Endothelial cell of umbilical vein (primary cell): Measurements from ENCODE around the gene NBEAL2. TPM values are rescaled to one million over a fixed set of nuclear protein-coding genes. Genes with fewer than 3 reads are reported as not detected.

Source experiments
- BruUV-seq: library from RNA; stranded (reverse); fragments of 400-500 nt; replicated peaks from 2 replicates; lab custom pipeline; 2021; lab: Mats Ljungman, UMichigan
- CTCF ChIA-PET: fragments of 300-600, 350-600 bp; sonication (Branson Sonifier 250); formaldehyde crosslinking; loops from one replicate; lab custom pipeline; 2021; ENCODE audit warnings: antibody characterized with exemption, inconsistent platforms; lab: Charles Lee
- POLR2A ChIA-PET: fragments of 300-600, 350-600 bp; sonication (Branson Sonifier 250); formaldehyde crosslinking; loops from one replicate; lab custom pipeline; 2021; ENCODE audit warnings: antibody characterized with exemption, inconsistent platforms; lab: Charles Lee
- DNase-seq: peaks from one replicate; pipeline ENCODE4 v3.0.0-alpha.2; 2011; ENCODE audit warnings: low read depth, low spot score
- FAIRE-seq: peaks from 2 replicates; lab custom pipeline; 2011; peaks lifted over from hg19 to GRCh38; lab: Jason Lieb, UNC
- H2AFZ ChIP-seq: 2 replicates; pipeline ENCODE4 v1.6.0; 2012; ENCODE audit warnings: low read depth, low read length, control low read depth, inconsistent platforms
- H3K27ac ChIP-seq: 2 replicates; pipeline ENCODE4 v1.5.1; 2011; ENCODE audit warnings: low read depth, mild to moderate bottlenecking, control low read depth, low read length, moderate library complexity; ENCODE audit not compliant: insufficient read depth
- H3K27me3 ChIP-seq, 2 experiments: 2 replicates each; pipeline versions ENCODE4 v1.6.0 to v1.6.1; 2011; ENCODE audit warnings: low read length in 2 of 2, mixed read lengths in 1 of 2; ENCODE audit not compliant: control insufficient read depth in 2 of 2, insufficient read depth in 2 of 2
- H3K36me3 ChIP-seq, 2 experiments: 2 replicates in 1 of 2; 3 replicates in 1 of 2; pipeline ENCODE4 v1.5.1; 2011; ENCODE audit warnings: low read length in 2 of 2, mild to moderate bottlenecking in 1 of 2, moderate library complexity in 1 of 2; ENCODE audit not compliant: control insufficient read depth in 2 of 2, insufficient read depth in 2 of 2; ENCODE audit errors: extremely low read depth in 1 of 2
- H3K4me1 ChIP-seq: 3 replicates; pipeline ENCODE4 v1.5.1; 2011; ENCODE audit warnings: mild to moderate bottlenecking, low read length; ENCODE audit not compliant: control insufficient read depth, insufficient read depth; ENCODE audit errors: extremely low read depth
- H3K4me2 ChIP-seq: 2 replicates; pipeline ENCODE4 v1.6.1; 2011; ENCODE audit warnings: low read length, control low read depth, mixed read lengths; ENCODE audit not compliant: insufficient read depth
- H3K4me3 ChIP-seq, 3 experiments: fragments of 200-600 bp in 1 of 3; sonication (generic), shearing (Covaris generic) in 1 of 3; replicated peaks in 1 of 3; 2 replicates each; pipeline ENCODE4 v1.5.1; 2011 to 2016; ENCODE audit warnings: control low read depth in 3 of 3, low read length in 3 of 3, mild to moderate bottlenecking in 2 of 3, inconsistent platforms in 1 of 3, low read depth in 1 of 3, moderate library complexity in 1 of 3; ENCODE audit not compliant: insufficient read depth in 1 of 3
- H3K79me2 ChIP-seq: 2 replicates; pipeline ENCODE4 v1.6.0; 2012; ENCODE audit warnings: low read length, inconsistent platforms; ENCODE audit not compliant: control insufficient read depth, insufficient read depth
- H3K9ac ChIP-seq: replicated peaks from 2 replicates; pipeline ENCODE3; 2011; ENCODE audit warnings: low read length, control low read depth; ENCODE audit not compliant: insufficient read depth; ENCODE audit errors: extremely low read depth
- H3K9me1 ChIP-seq: replicated peaks from 3 replicates; pipeline ENCODE4 v1.6.0; 2011; ENCODE audit warnings: mild to moderate bottlenecking, low read length; ENCODE audit not compliant: control insufficient read depth, insufficient read depth; ENCODE audit errors: extremely low read depth
- H3K9me3 ChIP-seq: replicated peaks from 2 replicates; pipeline ENCODE4 v1.5.1; 2012; ENCODE audit warnings: low read length, inconsistent platforms; ENCODE audit not compliant: control insufficient read depth, insufficient read depth
- H4K20me1 ChIP-seq: replicated peaks from 2 replicates; pipeline ENCODE3; 2011; ENCODE audit warnings: mild to moderate bottlenecking, low read length; ENCODE audit not compliant: control insufficient read depth, insufficient read depth; ENCODE audit errors: extremely low read depth
- EZH2 ChIP-seq: IDR thresholded peaks from 2 replicates; pipeline ENCODE4 v1.6.1; 2012; ENCODE audit warnings: borderline replicate concordance, low read depth, mild to moderate bottlenecking, moderate library complexity, low read length, inconsistent platforms; ENCODE audit not compliant: severe bottlenecking
- FOS ChIP-seq: IDR thresholded peaks from 2 replicates; pipeline ENCODE4 v1.6.1; 2011; ENCODE audit warnings: mild to moderate bottlenecking, low read length, moderate library complexity, borderline replicate concordance; ENCODE audit not compliant: insufficient read depth
- GATA2 ChIP-seq: IDR thresholded peaks from 2 replicates; pipeline ENCODE4 v1.7.0; 2011; ENCODE audit warnings: low read depth, mild to moderate bottlenecking, moderate library complexity, mixed read lengths, low read length; ENCODE audit not compliant: insufficient read length, insufficient read depth
- JUN ChIP-seq: IDR thresholded peaks from 2 replicates; pipeline ENCODE4 v1.6.1; 2011; ENCODE audit warnings: borderline replicate concordance, low read depth; ENCODE audit not compliant: insufficient read length, insufficient read depth
- MYC ChIP-seq: IDR thresholded peaks from one replicate; pipeline ENCODE4 v1.6.1; 2011; ENCODE audit warnings: mild to moderate bottlenecking, low read depth, low read length
- POLR2A ChIP-seq: IDR thresholded peaks from 2 replicates; pipeline ENCODE4 v1.6.1; 2012; ENCODE audit warnings: low read depth, mild to moderate bottlenecking, control low read depth, low read length
- POLR2AphosphoS5 ChIP-seq: IDR thresholded peaks from 2 replicates; pipeline ENCODE4 v1.6.1; 2012; ENCODE audit warnings: low read depth, mild to moderate bottlenecking, control low read depth, low read length, moderate library complexity; ENCODE audit not compliant: insufficient read depth
- dilution Hi-C: fragments of 300-500 bp; cut with MboI; formaldehyde crosslinking; loops from one replicate; pipeline ENCODE4 v1.15.0; 2019; ENCODE audit warnings: low sequenced_read_pairs; ENCODE audit not compliant: extremely low pct_ligation_motif_present
- intact Hi-C: fragments of 100-400 bp; cut with micrococcal nuclease; formaldehyde crosslinking; loops from one replicate; pipeline ENCODE4 v1.10.0; 2022
- polyA plus RNA-seq, 4 experiments: library from polyadenylated mRNA; depleted of rRNA in 3 of 4; stranded (reverse) in 3 of 4; unstranded in 1 of 4; fragments of >200 nt; gene quantifications; 2 replicates each; pipeline versions ENCODE4 v1.2.1 to v1.2.3, GENCODE V29; 2011 to 2012; ENCODE audit warnings: missing spikeins in 1 of 4
- total RNA-seq: library from RNA; stranded (reverse); gene quantifications from 2 replicates; pipeline ENCODE4 v1.2.3, GENCODE V29; 2021
- TF ChIP-seq, protein P1 (sequence below): IDR thresholded peaks from 2 replicates; pipeline ENCODE4 v1.6.1; 2011; ENCODE audit not compliant: insufficient read depth, insufficient read length
- TF ChIP-seq, protein P2 (sequence below), 2 donors: IDR thresholded peaks; 1 replicate in 1 of 2; 2 replicates in 1 of 2; pipeline ENCODE4 v1.5.1; 2011; ENCODE audit warnings: low read length in 2 of 2, mild to moderate bottlenecking in 2 of 2, moderate library complexity in 2 of 2, control low read depth in 1 of 2, inconsistent platforms in 1 of 2, low read depth in 1 of 2; ENCODE audit not compliant: insufficient read depth in 1 of 2; ENCODE audit errors: extremely low read depth in 1 of 2

NBEAL2 gene
- total and polyA plus RNA-seq, 2 donors (not counting 3 experiments of a cell fraction or from before 2014, with no cell fraction given), result 48.0 to 84.7 TPM

DNA sequence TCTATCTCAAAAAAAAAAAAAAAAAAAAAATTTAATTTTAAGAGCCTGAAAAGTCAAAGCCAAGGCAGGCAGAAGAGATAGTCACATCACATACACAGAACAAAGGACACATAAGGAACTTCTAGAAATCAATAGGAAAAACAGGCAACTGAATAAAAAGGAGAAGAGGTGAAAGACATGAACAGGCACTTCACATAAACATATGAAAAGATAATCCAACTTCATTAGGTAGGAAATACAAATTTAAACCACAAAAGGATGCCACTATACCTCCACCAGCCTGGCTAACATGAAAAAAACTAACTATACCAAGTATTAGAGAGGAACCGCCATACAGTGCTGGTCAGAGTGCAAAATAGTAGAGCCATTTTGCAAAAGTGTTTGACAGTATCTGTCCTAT is 17.0 kb upstream of the NBEAL2 start:
- Histone ChIP-seq H3K4me3 (no peak overlapping the region), H3K4me1 (peaks cover 33% of the 10 kb centered on the region), H4K20me1 (peaks cover 5% of the 10 kb centered on the region), H2AFZ (no peak overlapping the region), H3K27me3 (no peaks in the 10 kb centered on the region), H3K9me1 (no peaks in the 10 kb centered on the region), H3K36me3 (no peaks in the 10 kb centered on the region), H3K9ac (no peak overlapping the region), H3K27ac (no peak overlapping the region), H3K79me2 (peaks cover 78% of the 10 kb centered on the region), H3K4me2 (no peak overlapping the region), H3K9me3 (no peaks in the 10 kb centered on the region)
- no peak for DNase-seq
- BruUV-seq, result no TSS peak
- TF ChIP-seq, protein P1, sequence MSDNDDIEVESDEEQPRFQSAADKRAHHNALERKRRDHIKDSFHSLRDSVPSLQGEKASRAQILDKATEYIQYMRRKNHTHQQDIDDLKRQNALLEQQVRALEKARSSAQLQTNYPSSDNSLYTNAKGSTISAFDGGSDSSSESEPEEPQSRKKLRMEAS, result no peak
- TF ChIP-seq FOS (no peak), MYC (no peak), GATA2 (no peak), JUN (no peak), EZH2 (no peak), POLR2AphosphoS5 (no peak), POLR2A (no peak)
- TF ChIP-seq, protein P2, sequence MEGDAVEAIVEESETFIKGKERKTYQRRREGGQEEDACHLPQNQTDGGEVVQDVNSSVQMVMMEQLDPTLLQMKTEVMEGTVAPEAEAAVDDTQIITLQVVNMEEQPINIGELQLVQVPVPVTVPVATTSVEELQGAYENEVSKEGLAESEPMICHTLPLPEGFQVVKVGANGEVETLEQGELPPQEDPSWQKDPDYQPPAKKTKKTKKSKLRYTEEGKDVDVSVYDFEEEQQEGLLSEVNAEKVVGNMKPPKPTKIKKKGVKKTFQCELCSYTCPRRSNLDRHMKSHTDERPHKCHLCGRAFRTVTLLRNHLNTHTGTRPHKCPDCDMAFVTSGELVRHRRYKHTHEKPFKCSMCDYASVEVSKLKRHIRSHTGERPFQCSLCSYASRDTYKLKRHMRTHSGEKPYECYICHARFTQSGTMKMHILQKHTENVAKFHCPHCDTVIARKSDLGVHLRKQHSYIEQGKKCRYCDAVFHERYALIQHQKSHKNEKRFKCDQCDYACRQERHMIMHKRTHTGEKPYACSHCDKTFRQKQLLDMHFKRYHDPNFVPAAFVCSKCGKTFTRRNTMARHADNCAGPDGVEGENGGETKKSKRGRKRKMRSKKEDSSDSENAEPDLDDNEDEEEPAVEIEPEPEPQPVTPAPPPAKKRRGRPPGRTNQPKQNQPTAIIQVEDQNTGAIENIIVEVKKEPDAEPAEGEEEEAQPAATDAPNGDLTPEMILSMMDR (IDR thresholded peaks at IDR 0.05; ENCODE audit: extremely low read depth in 1 of 2, insufficient read depth in 1 of 2, low read depth in 1 of 2, low read length in 2 of 2), result no peak
- CTCF ChIA-PET, result interaction anchor here (1.7 kb wide), 1 partner anchor 39 kb away, joined by 5 read pairs; no protein-coding TSS in a partner anchor
- intact Hi-C loops, result no loop called here
- FAIRE-seq, result no peak
- dilution Hi-C loops, result no loop called here
- POLR2A ChIA-PET, result interaction anchor here (0.6 kb wide), 1 partner anchor 14 kb away, joined by 4 read pairs; no protein-coding TSS in a partner anchor
